ENCODE measurements around the gene DLX2. TPM values are rescaled to one million over a fixed set of nuclear protein-coding genes. Genes with fewer than 3 reads are reported as not detected.

Gene DLX2
- polyA plus RNA-seq, 1 donor from 2014 or later = 7.7 TPM

- no peaks in the 10 kb centered on the region for H3K9me2 ChIP-seq (ENCODE audit: insufficient read depth, low read length)
- H4K20me1 ChIP-seq (ENCODE audit: insufficient read depth) = no peaks in the 10 kb centered on the region
- no peak overlapping the region for H3K27ac ChIP-seq (ENCODE audit: low read length)
- no peak overlapping the region for H2AFZ ChIP-seq (ENCODE audit: low read depth, low read length)
- no peaks in the 10 kb centered on the region for H3K36me3 ChIP-seq (ENCODE audit: insufficient read depth, low read length)
- peaks cover 2% of the 10 kb centered on the region for H3F3A ChIP-seq (ENCODE audit: insufficient read depth, low read length, poor library complexity, severe bottlenecking)
- no peak overlapping the region for H3K4me3 ChIP-seq (ENCODE audit: low read length)
- TF ChIP-seq EZH2 (IDR thresholded peaks at IDR 0.05; ENCODE audit: borderline replicate concordance, insufficient read depth, low read length, poor library complexity, severe bottlenecking) (no peak), REST (IDR thresholded peaks at IDR 0.05; ENCODE audit: borderline replicate concordance) (no peak), EP300 (conservative IDR thresholded peaks at IDR 0.05; ENCODE audit: poor library complexity, severe bottlenecking) (no peak), TAF1 (IDR thresholded peaks at IDR 0.05; ENCODE audit: low read depth) (no peak), SMC3 (conservative IDR thresholded peaks at IDR 0.05; ENCODE audit: poor library complexity) (no peak), RAD21 (conservative IDR thresholded peaks at IDR 0.05) (no peak), POLR2AphosphoS5 (IDR thresholded peaks at IDR 0.05) (no peak), MXI1 (conservative IDR thresholded peaks at IDR 0.05; ENCODE audit: poor library complexity, severe bottlenecking) (no peak), CTCF (IDR thresholded peaks at IDR 0.05; ENCODE audit: poor library complexity, severe bottlenecking) (no peak)
- H3K27me3 ChIP-seq (ENCODE audit: insufficient read depth, low read depth, low read length) = no peaks in the 10 kb centered on the region
- no peak overlapping the region for H3K4me2 ChIP-seq (ENCODE audit: low read length)
- H3K9me3 ChIP-seq (ENCODE audit: low read length) = no peaks in the 10 kb centered on the region
- no peaks in the 10 kb centered on the region for H3K79me2 ChIP-seq (replicated peaks; ENCODE audit: insufficient read depth, low read length)
- no peak overlapping the region for H3K9ac ChIP-seq (ENCODE audit: low read length)
These were observed 46.4 kb downstream of the DLX2 start for GRCh38 chr2:172056293-172056692.

- Histone ChIP-seq H3K27me3 (ENCODE audit: insufficient read depth, low read depth, low read length) (no peaks in the 10 kb centered on the region), H3K4me2 (ENCODE audit: low read length) (no peak overlapping the region), H3K79me2 (replicated peaks; ENCODE audit: insufficient read depth, low read length) (no peaks in the 10 kb centered on the region), H3K27ac (ENCODE audit: low read length) (no peak overlapping the region), H3F3A (ENCODE audit: insufficient read depth, low read length, poor library complexity, severe bottlenecking) (peaks cover 2% of the 10 kb centered on the region), H3K36me3 (ENCODE audit: insufficient read depth, low read length) (no peaks in the 10 kb centered on the region), H3K9ac (ENCODE audit: low read length) (no peak overlapping the region), H2AFZ (ENCODE audit: low read depth, low read length) (no peak overlapping the region), H4K20me1 (ENCODE audit: insufficient read depth) (no peaks in the 10 kb centered on the region), H3K9me3 (ENCODE audit: low read length) (no peaks in the 10 kb centered on the region), H3K4me3 (ENCODE audit: low read length) (no peak overlapping the region), H3K9me2 (ENCODE audit: insufficient read depth, low read length) (no peaks in the 10 kb centered on the region)
- TF ChIP-seq TAF1 (IDR thresholded peaks at IDR 0.05; ENCODE audit: low read depth) (no peak), CTCF (IDR thresholded peaks at IDR 0.05; ENCODE audit: poor library complexity, severe bottlenecking) (no peak), MXI1 (conservative IDR thresholded peaks at IDR 0.05; ENCODE audit: poor library complexity, severe bottlenecking) (no peak), REST (IDR thresholded peaks at IDR 0.05; ENCODE audit: borderline replicate concordance) (no peak), POLR2AphosphoS5 (IDR thresholded peaks at IDR 0.05) (no peak), SMC3 (conservative IDR thresholded peaks at IDR 0.05; ENCODE audit: poor library complexity) (no peak), EZH2 (IDR thresholded peaks at IDR 0.05; ENCODE audit: borderline replicate concordance, insufficient read depth, low read length, poor library complexity, severe bottlenecking) (no peak), RAD21 (conservative IDR thresholded peaks at IDR 0.05) (no peak), EP300 (conservative IDR thresholded peaks at IDR 0.05; ENCODE audit: poor library complexity, severe bottlenecking) (no peak)
These were observed 49.2 kb downstream of the DLX2 start for GRCh38 chr2:172053486-172053885.

All from neural cell (in vitro differentiated cells).